HepG2 (cell line): Measurements from ENCODE around the gene CPNE1. TPM values are rescaled to one million over a fixed set of nuclear protein-coding genes. Genes with fewer than 3 reads are reported as not detected.

Source experiments
- AFF4 ChIP-seq: sonication (generic); formaldehyde crosslinking; IDR thresholded peaks from 2 replicates; pipeline ENCODE4 v1.4.0; 2020; ENCODE audit warnings: missing genetic modification reagents
- HMGA1 ChIP-seq: sonication (generic); formaldehyde crosslinking; conservative IDR thresholded peaks from 2 replicates; pipeline ENCODE4 v1.4.0; 2020; ENCODE audit warnings: missing genetic modification reagents
- MBNL3 ChIP-seq: fragments of 250-450 bp; sonication (Bioruptor Pico); conservative IDR thresholded peaks from 2 replicates; pipeline ENCODE4 v1.8.0; 2022; ENCODE audit warnings: mild to moderate bottlenecking, inconsistent platforms
- NFAT5 ChIP-seq: sonication (generic); formaldehyde crosslinking; IDR thresholded peaks from 2 replicates; pipeline ENCODE4 v1.4.0; 2020; ENCODE audit warnings: missing genetic modification reagents
- RFXAP ChIP-seq: sonication (generic); formaldehyde crosslinking; IDR thresholded peaks from 2 replicates; pipeline ENCODE4 v1.4.0; 2020; ENCODE audit warnings: missing genetic modification reagents, borderline replicate concordance
- STAT6 ChIP-seq: sonication (generic); formaldehyde crosslinking; IDR thresholded peaks from 2 replicates; pipeline ENCODE4 v1.4.0; 2020; ENCODE audit warnings: missing genetic modification reagents, mild to moderate bottlenecking, borderline replicate concordance
- ZBTB10 ChIP-seq: sonication (generic); formaldehyde crosslinking; IDR thresholded peaks from 2 replicates; pipeline ENCODE4 v1.4.0; 2020; ENCODE audit warnings: missing genetic modification reagents, borderline replicate concordance
- ZNF10 ChIP-seq: sonication (generic); formaldehyde crosslinking; IDR thresholded peaks from 2 replicates; pipeline ENCODE4 v1.4.0; 2020; ENCODE audit warnings: mild to moderate bottlenecking, low read depth, missing genetic modification reagents, borderline replicate concordance
- ZNF382 ChIP-seq: sonication (generic); formaldehyde crosslinking; IDR thresholded peaks from 2 replicates; pipeline ENCODE4 v1.5.0; 2020; ENCODE audit warnings: missing genetic modification reagents, mild to moderate bottlenecking, borderline replicate concordance
- ZNF383 ChIP-seq: sonication (generic); formaldehyde crosslinking; IDR thresholded peaks from 2 replicates; pipeline ENCODE4 v1.4.0; 2020; ENCODE audit warnings: missing genetic modification reagents, mild to moderate bottlenecking, borderline replicate concordance
- polyA plus RNA-seq, 8 experiments: library from polyadenylated mRNA; depleted of rRNA in 3 of 8; stranded (reverse) in 7 of 8; unstranded in 1 of 8; fragments of >200 nt; fragmentation: Illumina TruSeq in 4 of 8; extraction: Trizol in 4 of 8; gene quantifications; 2 replicates each; pipeline versions ENCODE4 v1.2.1 to v1.2.3, GENCODE V29; 2011 to 2016; ENCODE audit warnings: low read depth in 4 of 8, missing spikeins in 1 of 8, mixed read lengths in 1 of 8; ENCODE audit not compliant: insufficient read depth in 1 of 8
- total RNA-seq, 5 experiments: library from RNA; depleted of rRNA; stranded (reverse); fragments of >200 nt; fragmentation: Illumina TruSeq; extraction: Trizol; gene quantifications; 2 replicates each; pipeline ENCODE4 v1.2.3, GENCODE V29; 2016; ENCODE audit warnings: low read depth in 1 of 5

Gene CPNE1
- total and polyA plus RNA-seq, 2 of the 13 experiments (the other 11 are each of a cell fraction or from before 2014, with no cell fraction given), result 408 to 431 TPM

GRCh38 chr20:35674921-35675320 is 10.2 kb upstream of the CPNE1 start (continued):
- TF ChIP-seq ZNF382 (CRISPR knock-in tag), result no peak
- TF ChIP-seq RFXAP (CRISPR knock-in tag), result no peak
- TF ChIP-seq ZBTB10 (CRISPR knock-in tag), result no peak
- TF ChIP-seq ZNF383 (CRISPR knock-in tag), result no peak
- TF ChIP-seq NFAT5, result no peak
- TF ChIP-seq STAT6 (CRISPR knock-in tag), result no peak
- no peak for TF ChIP-seq MBNL3
- no peak for TF ChIP-seq AFF4 (CRISPR knock-in tag)
- TF ChIP-seq ZNF10 (CRISPR knock-in tag), result no peak
- no peak for TF ChIP-seq HMGA1 (CRISPR knock-in tag)
